ENCODE results near the gene AGPAT4.

The AGPAT4 gene

DNA sequence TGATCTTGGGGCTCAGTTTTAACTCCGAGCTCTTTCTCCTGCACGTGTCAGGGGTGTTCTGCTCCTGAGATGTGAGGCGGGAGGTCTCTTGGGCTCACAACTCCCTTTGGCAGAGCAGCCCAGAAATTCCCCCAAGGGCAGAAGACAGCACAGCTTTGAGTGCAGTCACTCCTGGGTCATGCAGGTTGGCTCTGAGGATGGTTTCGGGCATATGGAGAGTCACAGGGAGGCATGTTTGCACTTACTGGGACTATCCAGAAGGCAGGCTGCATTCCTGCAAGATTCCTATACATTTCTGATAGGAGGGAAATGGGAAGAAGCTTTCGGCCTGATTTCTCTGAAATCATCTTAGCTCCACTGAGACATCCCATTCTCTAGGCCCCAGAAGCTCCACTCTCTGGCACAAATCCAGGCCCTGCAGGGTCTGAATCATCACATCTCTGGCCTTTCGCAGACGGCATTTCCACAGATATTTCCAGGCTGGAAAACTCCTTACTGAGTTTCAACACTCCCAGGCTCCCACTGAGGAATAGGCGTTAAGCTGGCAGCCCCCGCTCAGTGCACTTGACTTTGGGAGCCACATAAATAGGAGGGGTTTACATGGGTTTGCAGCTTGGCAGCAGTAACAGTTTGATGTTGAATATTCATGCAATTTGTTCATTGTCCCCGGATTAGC lies 39.7 kb downstream of the AGPAT4 start:
- DNase-seq = peak; percentile 91
- TF ChIP-seq, protein P1, sequence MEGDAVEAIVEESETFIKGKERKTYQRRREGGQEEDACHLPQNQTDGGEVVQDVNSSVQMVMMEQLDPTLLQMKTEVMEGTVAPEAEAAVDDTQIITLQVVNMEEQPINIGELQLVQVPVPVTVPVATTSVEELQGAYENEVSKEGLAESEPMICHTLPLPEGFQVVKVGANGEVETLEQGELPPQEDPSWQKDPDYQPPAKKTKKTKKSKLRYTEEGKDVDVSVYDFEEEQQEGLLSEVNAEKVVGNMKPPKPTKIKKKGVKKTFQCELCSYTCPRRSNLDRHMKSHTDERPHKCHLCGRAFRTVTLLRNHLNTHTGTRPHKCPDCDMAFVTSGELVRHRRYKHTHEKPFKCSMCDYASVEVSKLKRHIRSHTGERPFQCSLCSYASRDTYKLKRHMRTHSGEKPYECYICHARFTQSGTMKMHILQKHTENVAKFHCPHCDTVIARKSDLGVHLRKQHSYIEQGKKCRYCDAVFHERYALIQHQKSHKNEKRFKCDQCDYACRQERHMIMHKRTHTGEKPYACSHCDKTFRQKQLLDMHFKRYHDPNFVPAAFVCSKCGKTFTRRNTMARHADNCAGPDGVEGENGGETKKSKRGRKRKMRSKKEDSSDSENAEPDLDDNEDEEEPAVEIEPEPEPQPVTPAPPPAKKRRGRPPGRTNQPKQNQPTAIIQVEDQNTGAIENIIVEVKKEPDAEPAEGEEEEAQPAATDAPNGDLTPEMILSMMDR (IDR thresholded peaks at IDR 0.05; ENCODE audit: low read depth, low read length, missing control alignments) = no peak
- Histone ChIP-seq H3K4me3 (ENCODE audit: low read depth, low read length) (no peak overlapping the region), H3K36me3 (replicated peaks) (peaks cover 3% of the 10 kb centered on the region), H3K27me3 (replicated peaks) (no peaks in the 10 kb centered on the region), H3K27ac (peak overlapping the region; percentile 42)
- in situ Hi-C loops (cut with HindIII; ENCODE audit: low pct_ligation_motif_present, low sequenced_read_pairs) = no loop called here

DNA sequence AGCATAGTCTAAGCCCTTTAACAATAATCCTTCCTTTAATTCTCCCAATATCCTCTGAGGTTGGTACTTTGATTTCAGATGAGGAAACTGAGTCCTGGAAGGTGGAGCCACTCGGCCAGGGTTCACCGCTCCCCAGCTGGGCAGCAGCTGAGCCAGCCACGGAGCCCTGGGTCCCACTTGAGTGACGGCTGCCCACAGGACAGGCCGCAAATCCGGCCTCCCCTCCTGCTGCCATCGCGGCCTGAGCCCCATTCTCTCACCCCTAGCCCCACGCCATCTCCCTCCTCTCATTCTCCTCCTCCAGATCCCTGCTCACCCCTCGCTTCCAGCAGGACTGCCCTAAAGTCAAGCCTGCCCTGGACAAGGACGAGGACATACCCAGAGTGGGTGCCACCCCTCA lies 41.4 kb downstream of the AGPAT4 start:
- H3K4me3 ChIP-seq (ENCODE audit: low read depth, low read length) = no peak overlapping the region
- no peak for DNase-seq
- in situ Hi-C loops (cut with HindIII; ENCODE audit: low pct_ligation_motif_present, low sequenced_read_pairs) = no loop called here
- H3K36me3 ChIP-seq (replicated peaks) = peaks cover 3% of the 10 kb centered on the region
- H3K27me3 ChIP-seq (replicated peaks) = no peaks in the 10 kb centered on the region
- H3K27ac ChIP-seq = no peak overlapping the region
- TF ChIP-seq, protein P1 (IDR thresholded peaks at IDR 0.05; ENCODE audit: low read depth, low read length, missing control alignments) = no peak

DNA sequence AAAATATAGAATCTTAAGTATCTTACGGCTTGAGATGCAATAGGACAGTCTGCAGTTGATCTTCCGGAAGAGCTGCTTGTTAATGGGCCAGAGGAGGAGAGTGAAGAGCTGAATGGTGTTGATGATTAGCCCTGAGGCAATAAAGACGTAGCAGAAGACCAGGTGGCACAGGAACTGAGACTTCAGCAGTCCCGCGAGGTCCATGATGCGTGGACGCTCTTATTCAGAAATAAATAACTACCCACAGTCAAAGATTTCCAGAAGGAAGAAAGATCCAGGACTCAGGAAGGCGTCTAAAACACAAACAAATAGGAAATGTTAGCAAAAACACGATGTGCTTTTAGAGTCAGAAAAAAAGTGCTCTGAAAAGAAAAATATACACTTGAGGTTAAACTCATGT lies 41.9 kb downstream of the AGPAT4 start:
- DNase-seq = no peak
- H3K36me3 ChIP-seq (replicated peaks) = peaks cover 3% of the 10 kb centered on the region
- H3K27me3 ChIP-seq (replicated peaks) = no peaks in the 10 kb centered on the region
- TF ChIP-seq, protein P1 (IDR thresholded peaks at IDR 0.05; ENCODE audit: low read depth, low read length, missing control alignments) = no peak
- no peak overlapping the region for H3K27ac ChIP-seq
- H3K4me3 ChIP-seq (ENCODE audit: low read depth, low read length) = no peak overlapping the region
- in situ Hi-C loops (cut with HindIII; ENCODE audit: low pct_ligation_motif_present, low sequenced_read_pairs) = no loop called here

DNA sequence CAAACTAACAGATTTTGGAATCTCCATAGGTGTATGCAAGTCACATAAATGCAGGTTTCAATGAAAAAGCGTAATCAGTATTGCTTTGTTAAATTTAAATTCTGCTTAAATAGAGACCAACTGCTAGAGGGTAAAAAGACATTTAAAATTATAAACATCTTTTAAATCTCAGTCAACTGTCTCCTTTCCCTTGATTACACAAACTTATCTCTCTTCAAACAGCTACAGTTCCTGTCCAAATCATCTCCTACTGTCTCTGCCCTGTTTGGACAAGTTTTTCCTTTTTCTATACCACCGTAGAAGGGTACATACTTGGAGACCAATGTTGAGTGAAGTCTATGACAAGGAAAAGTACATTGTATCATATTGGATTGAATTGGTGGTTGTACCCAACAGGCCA lies 43.5 kb downstream of the AGPAT4 start:
- Histone ChIP-seq H3K4me3 (ENCODE audit: low read depth, low read length) (no peak overlapping the region), H3K27me3 (replicated peaks) (no peaks in the 10 kb centered on the region), H3K27ac (no peak overlapping the region), H3K36me3 (replicated peaks) (peaks cover 3% of the 10 kb centered on the region)
- no peak for DNase-seq
- TF ChIP-seq, protein P1 (IDR thresholded peaks at IDR 0.05; ENCODE audit: low read depth, low read length, missing control alignments) = no peak
- in situ Hi-C loops (cut with HindIII; ENCODE audit: low pct_ligation_motif_present, low sequenced_read_pairs) = no loop called here

DNA sequence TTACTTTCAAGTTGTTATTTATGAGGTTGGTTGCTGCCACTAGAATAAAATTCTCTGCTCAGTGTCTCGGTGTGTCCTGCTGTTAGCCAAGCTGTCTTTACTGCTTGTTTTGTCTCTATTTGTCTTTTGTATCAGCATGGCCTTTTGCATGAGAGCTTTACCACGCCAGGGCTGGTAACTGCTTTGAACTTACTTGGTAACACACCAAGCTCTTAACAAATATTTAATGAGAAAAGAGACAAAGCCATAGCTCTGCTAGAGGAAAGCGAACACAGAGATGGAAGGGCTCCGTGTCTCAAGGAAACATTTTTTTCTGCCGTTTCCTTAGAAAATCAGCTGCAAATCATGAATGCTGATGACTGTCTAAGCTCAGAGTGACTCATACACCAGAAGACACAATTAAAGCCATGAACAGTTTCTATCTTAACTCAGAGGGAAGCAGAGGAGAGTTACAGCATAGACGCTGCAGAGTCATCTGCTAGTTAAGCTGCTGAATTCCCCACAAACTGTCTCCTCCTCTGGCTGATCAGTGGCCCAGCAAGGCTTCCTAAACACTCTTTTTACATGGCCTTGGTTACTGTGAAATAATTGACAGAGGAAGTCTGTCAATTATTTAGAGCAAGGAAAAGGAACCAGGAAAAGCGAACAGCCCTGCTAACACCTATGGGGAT lies 44.8 kb downstream of the AGPAT4 start:
- H3K27ac ChIP-seq = peak overlapping the region; percentile 83
- H3K36me3 ChIP-seq (replicated peaks) = peaks cover 3% of the 10 kb centered on the region
- in situ Hi-C loops (cut with HindIII; ENCODE audit: low pct_ligation_motif_present, low sequenced_read_pairs) = no loop called here
- H3K27me3 ChIP-seq (replicated peaks) = no peaks in the 10 kb centered on the region
- H3K4me3 ChIP-seq (ENCODE audit: low read depth, low read length) = no peak overlapping the region
- TF ChIP-seq, protein P1 (IDR thresholded peaks at IDR 0.05; ENCODE audit: low read depth, low read length, missing control alignments) = peak; percentile 24
- DNase-seq = peak; percentile 79
